ENCODE results near the gene KLHL22. TPM values are rescaled to one million over a fixed set of nuclear protein-coding genes. Genes with fewer than 3 reads are reported as not detected.
"Not testable (repeated sequence)": the region's sequence is repeated elsewhere in the genome, so short reads cannot be mapped to it uniquely, and the experiment has no call there.

Gene KLHL22
- total RNA-seq, 1 donor from 2014 or later: 58.4 TPM

GRCh38 chr22:20514658-20515406 lies 19.2 kb upstream of the KLHL22 start:
- peaks cover 7% of the 10 kb centered on the region for H3K36me3 Mint-ChIP-seq
- peaks cover 32% of the 10 kb centered on the region for H3K4me1 Mint-ChIP-seq
- no peak overlapping the region for H3K4me3 Mint-ChIP-seq
- no peaks in the 10 kb centered on the region for H3K27me3 Mint-ChIP-seq (ENCODE audit: low read depth)
- H3K9me3 Mint-ChIP-seq: no peaks in the 10 kb centered on the region
- no peak for TF ChIP-seq CTCF (IDR thresholded peaks at IDR 0.05; ENCODE audit: unreplicated experiment)
- H3K27ac Mint-ChIP-seq: peak overlapping the region; percentile 6
- DNase-seq (ENCODE audit: low spot score in 2 of 2, unreplicated experiment in 2 of 2): no peak

GRCh38 chr22:20511578-20512229 lies 16.1 kb upstream of the KLHL22 start:
- peaks cover 48% of the 10 kb centered on the region for H3K4me1 Mint-ChIP-seq
- no peaks in the 10 kb centered on the region for H3K27me3 Mint-ChIP-seq (ENCODE audit: low read depth)
- peaks cover 4% of the 10 kb centered on the region for H3K36me3 Mint-ChIP-seq
- H3K9me3 Mint-ChIP-seq: no peaks in the 10 kb centered on the region
- H3K27ac Mint-ChIP-seq: peak overlapping the region; percentile 90
- no peak for TF ChIP-seq CTCF (IDR thresholded peaks at IDR 0.05; ENCODE audit: unreplicated experiment)
- no peak overlapping the region for H3K4me3 Mint-ChIP-seq
- no peak for DNase-seq (ENCODE audit: low spot score in 2 of 2, unreplicated experiment in 2 of 2)

- H3K27ac Mint-ChIP-seq: peak overlapping the region; percentile 98
- no peak for TF ChIP-seq CTCF (IDR thresholded peaks at IDR 0.05; ENCODE audit: unreplicated experiment)
- no peak for DNase-seq (ENCODE audit: low spot score in 2 of 2, unreplicated experiment in 2 of 2)
- H3K36me3 Mint-ChIP-seq: peaks cover 4% of the 10 kb centered on the region
- no peaks in the 10 kb centered on the region for H3K27me3 Mint-ChIP-seq (ENCODE audit: low read depth)
- H3K9me3 Mint-ChIP-seq: no peaks in the 10 kb centered on the region
- H3K4me1 Mint-ChIP-seq: peaks cover 48% of the 10 kb centered on the region
- H3K4me3 Mint-ChIP-seq: peak overlapping the region; percentile 83
Observed at GRCh38 chr22:20510811-20511577, 15.4 kb upstream of the KLHL22 start.

- Mint-ChIP-seq H3K36me3 (no peaks in the 10 kb centered on the region), H3K4me3 (peak overlapping the region; percentile 83), H3K9me3 (no peaks in the 10 kb centered on the region), H3K27ac (peak overlapping the region; percentile 98), H3K27me3 (ENCODE audit: low read depth) (no peaks in the 10 kb centered on the region), H3K4me1 (peaks cover 49% of the 10 kb centered on the region)
- peak; percentile 44 to 56 for DNase-seq (ENCODE audit: low spot score in 2 of 2, unreplicated experiment in 2 of 2)
- no peak for TF ChIP-seq CTCF (IDR thresholded peaks at IDR 0.05; ENCODE audit: unreplicated experiment)
Observed at GRCh38 chr22:20509344-20510047, 13.9 kb upstream of the KLHL22 start.

- peak overlapping the region; percentile 98 for H3K27ac Mint-ChIP-seq
Observed at GRCh38 chr22:20508815-20509271, 13.2 kb upstream of the KLHL22 start.

GRCh38 chr22:20508067-20508755 lies 12.6 kb upstream of the KLHL22 start:
- peaks cover 58% of the 10 kb centered on the region for H3K4me1 Mint-ChIP-seq
- not testable (repeated sequence) for H3K36me3 Mint-ChIP-seq; DNase-seq (ENCODE audit: low spot score in 2 of 2, unreplicated experiment in 2 of 2); H3K9me3 Mint-ChIP-seq; H3K27me3 Mint-ChIP-seq (ENCODE audit: low read depth)
- peak overlapping the region; percentile 83 for H3K4me3 Mint-ChIP-seq
- peak overlapping the region; percentile 98 for H3K27ac Mint-ChIP-seq

More at GRCh38 chr22:20508815-20509271, 13.2 kb upstream of the KLHL22 start:
- peaks cover 56% of the 10 kb centered on the region for H3K4me1 Mint-ChIP-seq
- no peaks in the 10 kb centered on the region for H3K36me3 Mint-ChIP-seq
- H3K4me3 Mint-ChIP-seq: peak overlapping the region; percentile 83
- no peak for TF ChIP-seq CTCF (IDR thresholded peaks at IDR 0.05; ENCODE audit: unreplicated experiment)
- H3K9me3 Mint-ChIP-seq: no peaks in the 10 kb centered on the region
- H3K27me3 Mint-ChIP-seq (ENCODE audit: low read depth): no peaks in the 10 kb centered on the region
- no peak for DNase-seq (ENCODE audit: low spot score in 2 of 2, unreplicated experiment in 2 of 2)

Measured in mesothelial cell of epicardium (in vitro differentiated cells).